ENCODE measurements around the gene ERC1.

Gene ERC1

GRCh38 chr12:1463073-1463905 is 472.3 kb downstream of the ERC1 start:
- no peaks in the 10 kb centered on the region for H3K9me2 ChIP-seq (ENCODE audit: low read depth, low read length)
- no peaks in the 10 kb centered on the region for H4K20me1 ChIP-seq (ENCODE audit: insufficient read depth, low read length)
- no peak overlapping the region for H3K9ac ChIP-seq (ENCODE audit: low read length)
- no peak overlapping the region for H3K4me2 ChIP-seq (ENCODE audit: low read length)
- H3K36me3 ChIP-seq (ENCODE audit: insufficient read depth, low read length): peaks cover 4% of the 10 kb centered on the region
- peaks cover 4% of the 10 kb centered on the region for H3K9me3 ChIP-seq (ENCODE audit: low read length)
- H3K79me2 ChIP-seq (ENCODE audit: insufficient read depth, low read length): no peaks in the 10 kb centered on the region
- no peak overlapping the region for H3K27ac ChIP-seq (ENCODE audit: low read depth, low read length, poor library complexity, severe bottlenecking)
- H3K27me3 ChIP-seq (ENCODE audit: insufficient read depth, low read length): no peaks in the 10 kb centered on the region
- H3K4me1 ChIP-seq (ENCODE audit: insufficient read depth, low read length, severe bottlenecking): peaks cover 12% of the 10 kb centered on the region
- H3F3A ChIP-seq (ENCODE audit: insufficient read depth, low read length): no peaks in the 10 kb centered on the region
- H3K4me3 ChIP-seq (ENCODE audit: low read depth, low read length, poor library complexity, severe bottlenecking): no peak overlapping the region
- TF ChIP-seq CTCF (IDR thresholded peaks at IDR 0.05; ENCODE audit: low read length) (no peak), EZH2 (IDR thresholded peaks at IDR 0.05; ENCODE audit: borderline replicate concordance, low read length) (no peak)
- H2AFZ ChIP-seq (ENCODE audit: low read length): no peak overlapping the region

GRCh38 chr12:1464925-1465324 is 473.9 kb downstream of the ERC1 start:
- Histone ChIP-seq H3F3A (ENCODE audit: insufficient read depth, low read length) (no peaks in the 10 kb centered on the region), H3K9me3 (ENCODE audit: low read length) (peaks cover 4% of the 10 kb centered on the region), H4K20me1 (ENCODE audit: insufficient read depth, low read length) (no peaks in the 10 kb centered on the region), H3K36me3 (ENCODE audit: insufficient read depth, low read length) (no peaks in the 10 kb centered on the region; the same call in 1 of the 2 replicates), H3K27me3 (ENCODE audit: insufficient read depth, low read length) (no peaks in the 10 kb centered on the region), H3K27ac (ENCODE audit: low read depth, low read length, poor library complexity, severe bottlenecking) (no peak overlapping the region), H3K79me2 (ENCODE audit: insufficient read depth, low read length) (no peaks in the 10 kb centered on the region), H2AFZ (ENCODE audit: low read length) (no peak overlapping the region), H3K9ac (ENCODE audit: low read length) (no peak overlapping the region), H3K4me2 (ENCODE audit: low read length) (no peak overlapping the region), H3K4me1 (ENCODE audit: insufficient read depth, low read length, severe bottlenecking) (peaks cover 12% of the 10 kb centered on the region), H3K9me2 (ENCODE audit: low read depth, low read length) (no peaks in the 10 kb centered on the region), H3K4me3 (ENCODE audit: low read depth, low read length, poor library complexity, severe bottlenecking) (no peak overlapping the region)
- no peak for TF ChIP-seq EZH2 (IDR thresholded peaks at IDR 0.05; ENCODE audit: borderline replicate concordance, low read length)
- TF ChIP-seq CTCF (IDR thresholded peaks at IDR 0.05; ENCODE audit: low read length): no peak

GRCh38 chr12:1465990-1466389 is 475.0 kb downstream of the ERC1 start:
- no peak overlapping the region for H2AFZ ChIP-seq (ENCODE audit: low read length)
- H3K27ac ChIP-seq (ENCODE audit: low read depth, low read length, poor library complexity, severe bottlenecking): no peak overlapping the region
- no peaks in the 10 kb centered on the region for H3K79me2 ChIP-seq (ENCODE audit: insufficient read depth, low read length)
- H4K20me1 ChIP-seq (ENCODE audit: insufficient read depth, low read length): no peaks in the 10 kb centered on the region
- peaks cover 12% of the 10 kb centered on the region for H3K4me1 ChIP-seq (ENCODE audit: insufficient read depth, low read length, severe bottlenecking)
- no peaks in the 10 kb centered on the region for H3F3A ChIP-seq (ENCODE audit: insufficient read depth, low read length)
- no peak overlapping the region for H3K9ac ChIP-seq (ENCODE audit: low read length)
- TF ChIP-seq CTCF (IDR thresholded peaks at IDR 0.05; ENCODE audit: low read length) (no peak), EZH2 (IDR thresholded peaks at IDR 0.05; ENCODE audit: borderline replicate concordance, low read length) (no peak)
- H3K36me3 ChIP-seq (ENCODE audit: insufficient read depth, low read length): no peaks in the 10 kb centered on the region; the same call in 1 of the 2 replicates
- H3K27me3 ChIP-seq (ENCODE audit: insufficient read depth, low read length): no peaks in the 10 kb centered on the region
- H3K9me3 ChIP-seq (ENCODE audit: low read length): peaks cover 4% of the 10 kb centered on the region
- no peak overlapping the region for H3K4me2 ChIP-seq (ENCODE audit: low read length)
- no peak overlapping the region for H3K4me3 ChIP-seq (ENCODE audit: low read depth, low read length, poor library complexity, severe bottlenecking)
- no peaks in the 10 kb centered on the region for H3K9me2 ChIP-seq (ENCODE audit: low read depth, low read length)

Data from OCI-LY1 (cell line).